ENCODE results near the gene CCDC40. TPM values are rescaled to one million over a fixed set of nuclear protein-coding genes. Genes with fewer than 3 reads are reported as not detected.

The CCDC40 gene
- total RNA-seq, 1 experiment from 2014 or later, result 9.9 TPM

DNA sequence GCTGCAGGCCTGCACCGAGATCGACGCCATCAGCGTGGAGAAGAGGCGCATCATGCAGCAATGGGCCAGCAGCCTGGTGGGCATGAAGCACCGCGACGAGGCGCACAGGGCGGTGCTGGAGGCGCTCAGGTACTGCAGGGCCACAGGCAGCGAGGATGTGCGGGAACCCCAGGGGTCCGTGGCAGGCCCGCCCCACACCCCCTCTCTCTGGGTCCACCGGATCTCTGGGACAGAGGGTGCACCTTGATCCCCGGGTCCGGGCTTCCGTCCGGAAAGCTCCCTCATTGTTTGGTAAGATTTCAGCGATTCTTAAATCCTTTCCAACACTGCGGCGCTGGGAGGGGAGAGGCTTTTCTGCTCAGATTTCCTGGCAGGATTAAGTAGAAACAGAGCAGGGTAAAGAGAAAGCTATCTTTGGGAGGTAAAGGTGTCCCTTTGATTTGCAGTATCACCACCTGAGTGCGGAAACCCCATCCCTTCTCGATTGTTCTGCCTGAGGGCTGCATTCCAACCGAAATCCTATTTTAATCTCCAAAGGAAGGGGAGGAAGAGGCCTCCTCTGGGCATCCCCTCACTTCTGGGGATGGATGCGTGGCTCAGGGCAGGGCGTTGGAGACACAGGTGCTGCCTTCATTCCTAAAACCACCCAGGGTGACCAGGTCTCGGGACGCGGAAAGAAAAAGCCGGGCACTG, 29.2 kb downstream of the CCDC40 start:
- intact Hi-C loops (cut with micrococcal nuclease; ENCODE audit: unreplicated experiment), result no loop called here
- H3K4me3 Mint-ChIP-seq (ENCODE audit: low read depth, unreplicated experiment), result no peak overlapping the region
- H3K27me3 Mint-ChIP-seq (ENCODE audit: unreplicated experiment), result no peaks in the 10 kb centered on the region
- CTCF ChIA-PET, result no interaction called here
- BruUV-seq (replicated peaks), result no TSS peak
- no peaks in the 10 kb centered on the region for H3K9me3 Mint-ChIP-seq (ENCODE audit: low read depth, unreplicated experiment)
- H3K4me1 Mint-ChIP-seq (ENCODE audit: low read depth, unreplicated experiment), result peaks cover 37% of the 10 kb centered on the region
- no peak overlapping the region for H3K27ac Mint-ChIP-seq (ENCODE audit: unreplicated experiment)
- TF ChIP-seq, protein P1, sequence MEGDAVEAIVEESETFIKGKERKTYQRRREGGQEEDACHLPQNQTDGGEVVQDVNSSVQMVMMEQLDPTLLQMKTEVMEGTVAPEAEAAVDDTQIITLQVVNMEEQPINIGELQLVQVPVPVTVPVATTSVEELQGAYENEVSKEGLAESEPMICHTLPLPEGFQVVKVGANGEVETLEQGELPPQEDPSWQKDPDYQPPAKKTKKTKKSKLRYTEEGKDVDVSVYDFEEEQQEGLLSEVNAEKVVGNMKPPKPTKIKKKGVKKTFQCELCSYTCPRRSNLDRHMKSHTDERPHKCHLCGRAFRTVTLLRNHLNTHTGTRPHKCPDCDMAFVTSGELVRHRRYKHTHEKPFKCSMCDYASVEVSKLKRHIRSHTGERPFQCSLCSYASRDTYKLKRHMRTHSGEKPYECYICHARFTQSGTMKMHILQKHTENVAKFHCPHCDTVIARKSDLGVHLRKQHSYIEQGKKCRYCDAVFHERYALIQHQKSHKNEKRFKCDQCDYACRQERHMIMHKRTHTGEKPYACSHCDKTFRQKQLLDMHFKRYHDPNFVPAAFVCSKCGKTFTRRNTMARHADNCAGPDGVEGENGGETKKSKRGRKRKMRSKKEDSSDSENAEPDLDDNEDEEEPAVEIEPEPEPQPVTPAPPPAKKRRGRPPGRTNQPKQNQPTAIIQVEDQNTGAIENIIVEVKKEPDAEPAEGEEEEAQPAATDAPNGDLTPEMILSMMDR (IDR thresholded peaks at IDR 0.05; ENCODE audit: unreplicated experiment), result no peak
- H3K36me3 Mint-ChIP-seq (ENCODE audit: insufficient read depth, unreplicated experiment), result peaks cover 14% of the 10 kb centered on the region
- no peak for DNase-seq

DNA sequence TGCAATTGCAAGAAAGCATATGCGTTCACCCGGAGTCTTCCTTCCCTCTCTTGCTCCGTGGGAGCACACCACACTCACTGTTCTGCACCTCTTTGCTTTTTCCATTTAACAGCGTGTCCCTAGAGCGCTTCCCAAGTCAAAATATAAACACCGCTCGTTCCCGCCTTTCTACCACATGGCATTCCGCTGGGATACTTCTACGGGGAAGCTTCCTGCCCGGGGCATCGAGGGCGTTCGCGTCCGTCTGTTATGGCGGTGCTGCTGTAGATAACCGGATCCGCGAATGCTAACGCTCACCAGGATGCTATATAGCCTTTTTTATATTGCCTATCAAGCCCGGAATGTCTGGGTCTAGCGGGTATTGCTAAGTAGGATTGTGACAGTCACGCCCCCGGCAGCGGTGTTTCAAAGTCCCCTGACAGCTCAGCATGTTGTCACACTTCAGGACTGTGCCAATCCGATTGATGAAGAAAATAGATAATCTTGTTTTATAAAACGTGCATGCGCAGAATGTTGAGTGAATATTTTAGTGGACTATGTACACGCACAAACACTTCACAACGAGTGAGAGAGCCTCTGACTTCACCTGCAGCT, 31.0 kb downstream of the CCDC40 start:
- peaks cover 38% of the 10 kb centered on the region for H3K4me1 Mint-ChIP-seq (ENCODE audit: low read depth, unreplicated experiment)

DNA sequence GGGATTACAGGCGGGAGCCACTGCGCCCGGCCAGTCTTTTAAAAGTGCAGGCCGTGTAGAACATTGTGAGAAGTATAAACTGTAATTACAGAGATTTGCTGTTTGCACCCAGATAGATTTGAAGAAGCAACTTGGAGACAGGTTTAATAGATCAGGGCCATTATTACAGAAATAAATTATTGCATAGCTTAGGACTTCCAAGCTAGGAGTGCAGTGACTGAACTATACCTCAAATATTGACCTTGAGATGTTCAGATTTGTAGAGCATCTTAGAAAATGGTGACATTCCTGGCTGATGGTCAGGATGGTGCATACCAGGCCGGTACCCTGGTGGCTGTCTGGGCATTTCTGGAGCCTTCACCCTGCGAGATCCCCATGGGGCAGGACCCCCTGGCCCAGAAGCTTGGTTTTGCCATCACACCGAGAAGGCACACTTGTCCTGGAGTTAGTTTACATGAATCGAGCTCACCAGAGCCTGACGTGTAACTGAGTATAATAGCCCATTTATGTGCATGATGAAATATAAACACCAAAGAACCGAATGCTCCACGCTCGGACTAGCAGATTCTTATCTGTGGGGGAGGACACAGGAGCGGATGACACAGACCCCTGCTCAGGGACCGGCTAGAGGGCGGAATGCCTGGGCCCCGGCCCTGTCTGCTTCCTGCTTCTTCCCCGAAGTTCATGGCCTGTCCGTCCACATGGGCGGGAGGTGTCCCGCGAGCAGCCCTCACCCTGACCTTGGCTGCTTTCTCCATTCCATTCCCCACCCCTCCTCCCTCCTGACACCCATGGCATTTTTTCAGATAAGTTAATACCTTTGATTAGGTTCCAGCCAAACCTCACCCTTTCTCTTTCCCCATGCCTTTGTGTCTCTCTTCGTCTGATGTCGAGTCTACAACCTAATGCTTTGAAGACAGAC, 32.1 kb downstream of the CCDC40 start:
- H3K4me3 Mint-ChIP-seq (ENCODE audit: low read depth, unreplicated experiment), result peak overlapping the region; percentile 12
- DNase-seq, result peak; percentile 67

More for the DNA sequence above, 31.0 kb downstream of the CCDC40 start:
- no TSS peak for BruUV-seq (replicated peaks)
- Mint-ChIP-seq H3K27me3 (ENCODE audit: unreplicated experiment) (no peaks in the 10 kb centered on the region), H3K36me3 (ENCODE audit: insufficient read depth, unreplicated experiment) (peaks cover 14% of the 10 kb centered on the region), H3K27ac (ENCODE audit: unreplicated experiment) (no peak overlapping the region), H3K4me3 (ENCODE audit: low read depth, unreplicated experiment) (no peak overlapping the region), H3K9me3 (ENCODE audit: low read depth, unreplicated experiment) (no peaks in the 10 kb centered on the region)
- intact Hi-C loops (cut with micrococcal nuclease; ENCODE audit: unreplicated experiment), result no loop called here
- no peak for DNase-seq
- TF ChIP-seq, protein P1 (IDR thresholded peaks at IDR 0.05; ENCODE audit: unreplicated experiment), result no peak
- CTCF ChIA-PET, result no interaction called here

More for the DNA sequence above, 32.1 kb downstream of the CCDC40 start:
- Mint-ChIP-seq H3K27me3 (ENCODE audit: unreplicated experiment) (no peaks in the 10 kb centered on the region), H3K27ac (ENCODE audit: unreplicated experiment) (peak overlapping the region; percentile 38), H3K36me3 (ENCODE audit: insufficient read depth, unreplicated experiment) (peaks cover 14% of the 10 kb centered on the region), H3K9me3 (ENCODE audit: low read depth, unreplicated experiment) (no peaks in the 10 kb centered on the region), H3K4me1 (ENCODE audit: low read depth, unreplicated experiment) (peaks cover 34% of the 10 kb centered on the region)
- intact Hi-C loops (cut with micrococcal nuclease; ENCODE audit: unreplicated experiment), result no loop called here
- TF ChIP-seq, protein P1 (IDR thresholded peaks at IDR 0.05; ENCODE audit: unreplicated experiment), result no peak
- no TSS peak for BruUV-seq (replicated peaks)
- CTCF ChIA-PET, result interaction anchor here (1.0 to 2.2 kb wide), 3 partner anchors 14 to 272 kb away, joined by 3 to 8 read pairs (median 5); partner anchors contain the start of gene CBX8

Data from Calu3 (cell line).